Retinal pigment epithelial cell (primary cell): ENCODE data around the gene MSH4.
"Not testable (repeated sequence)": the region's sequence is repeated elsewhere in the genome, so short reads cannot be mapped to it uniquely, and the experiment has no call there.

ENCODE experiments used
- DNase-seq: peaks from one replicate; pipeline ENCODE4 v3.0.0-alpha.2; 2010; ENCODE audit warnings: low read depth
- H3K4me3 ChIP-seq: 2 replicates; pipeline ENCODE4 v1.5.1; 2011; ENCODE audit warnings: mild to moderate bottlenecking, low read length, control low read depth, moderate library complexity
- TF ChIP-seq, protein P1 (sequence below): conservative IDR thresholded peaks from 2 replicates; pipeline ENCODE4 v1.5.1; 2011; ENCODE audit warnings: low read depth, low read length, control low read depth, inconsistent platforms

MSH4 gene

DNA sequence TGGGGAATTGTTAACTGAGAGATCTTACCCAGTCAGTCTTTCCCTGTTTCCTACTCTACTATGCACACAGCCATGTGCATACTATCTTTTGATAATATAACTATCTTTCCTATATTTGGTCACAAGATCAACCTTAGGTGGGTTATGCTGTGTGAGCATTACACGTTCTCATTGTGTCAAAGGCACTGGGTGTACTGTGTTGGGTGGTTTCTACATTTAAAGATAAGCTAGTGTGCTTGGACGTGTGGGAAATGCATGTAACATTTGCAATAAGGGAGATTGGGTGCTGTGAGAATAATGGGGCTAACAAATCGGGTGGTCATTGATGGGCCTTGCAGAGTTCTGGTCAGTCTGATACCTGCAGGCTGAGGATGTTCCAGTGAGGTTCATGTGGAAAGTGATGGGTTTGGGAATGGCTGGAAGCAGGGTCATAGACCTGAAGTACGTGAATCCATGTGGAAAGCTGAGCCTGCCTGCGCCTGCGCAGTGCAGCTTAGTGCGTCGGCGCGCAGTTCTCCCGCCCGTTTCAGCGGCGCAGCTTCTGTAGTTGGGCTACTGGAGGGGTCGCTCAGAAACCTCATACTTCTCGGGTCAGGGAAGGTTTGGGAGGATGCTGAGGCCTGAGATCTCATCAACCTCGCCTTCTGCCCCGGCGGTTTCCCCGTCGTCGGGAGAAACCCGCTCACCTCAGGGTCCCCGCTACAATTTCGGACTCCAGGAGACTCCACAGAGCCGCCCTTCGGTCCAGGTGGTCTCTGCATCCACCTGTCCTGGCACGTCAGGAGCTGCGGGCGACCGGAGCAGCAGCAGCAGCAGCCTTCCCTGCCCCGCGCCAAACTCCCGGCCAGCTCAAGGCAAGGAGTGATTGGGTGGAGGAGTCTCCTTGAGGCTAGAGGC is at the start of gene MSH4:
Gene MSH4 (plus strand): TSS at position 507 of the 897 bp plus-strand sequence. CDS start 104 bp downstream, at position 611.
- H3K4me3 ChIP-seq, result no peak within 1 kb of the TSS
- TF ChIP-seq, protein P1, sequence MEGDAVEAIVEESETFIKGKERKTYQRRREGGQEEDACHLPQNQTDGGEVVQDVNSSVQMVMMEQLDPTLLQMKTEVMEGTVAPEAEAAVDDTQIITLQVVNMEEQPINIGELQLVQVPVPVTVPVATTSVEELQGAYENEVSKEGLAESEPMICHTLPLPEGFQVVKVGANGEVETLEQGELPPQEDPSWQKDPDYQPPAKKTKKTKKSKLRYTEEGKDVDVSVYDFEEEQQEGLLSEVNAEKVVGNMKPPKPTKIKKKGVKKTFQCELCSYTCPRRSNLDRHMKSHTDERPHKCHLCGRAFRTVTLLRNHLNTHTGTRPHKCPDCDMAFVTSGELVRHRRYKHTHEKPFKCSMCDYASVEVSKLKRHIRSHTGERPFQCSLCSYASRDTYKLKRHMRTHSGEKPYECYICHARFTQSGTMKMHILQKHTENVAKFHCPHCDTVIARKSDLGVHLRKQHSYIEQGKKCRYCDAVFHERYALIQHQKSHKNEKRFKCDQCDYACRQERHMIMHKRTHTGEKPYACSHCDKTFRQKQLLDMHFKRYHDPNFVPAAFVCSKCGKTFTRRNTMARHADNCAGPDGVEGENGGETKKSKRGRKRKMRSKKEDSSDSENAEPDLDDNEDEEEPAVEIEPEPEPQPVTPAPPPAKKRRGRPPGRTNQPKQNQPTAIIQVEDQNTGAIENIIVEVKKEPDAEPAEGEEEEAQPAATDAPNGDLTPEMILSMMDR, result no peak
- DNase-seq, result no peak

- H3K4me3 ChIP-seq, DNase-seq: not testable (repeated sequence)
Measured at GRCh38 chr1:75757210-75757609, 39.5 kb upstream of the MSH4 start.

GRCh38 chr1:75758543-75758942 is 38.1 kb upstream of the MSH4 start:
- DNase-seq, H3K4me3 ChIP-seq: not testable (repeated sequence)

GRCh38 chr1:75764057-75764655 is 32.5 kb upstream of the MSH4 start:
- H3K4me3 ChIP-seq, result no peak overlapping the region
- TF ChIP-seq, protein P1, result no peak
- no peak for DNase-seq

DNA sequence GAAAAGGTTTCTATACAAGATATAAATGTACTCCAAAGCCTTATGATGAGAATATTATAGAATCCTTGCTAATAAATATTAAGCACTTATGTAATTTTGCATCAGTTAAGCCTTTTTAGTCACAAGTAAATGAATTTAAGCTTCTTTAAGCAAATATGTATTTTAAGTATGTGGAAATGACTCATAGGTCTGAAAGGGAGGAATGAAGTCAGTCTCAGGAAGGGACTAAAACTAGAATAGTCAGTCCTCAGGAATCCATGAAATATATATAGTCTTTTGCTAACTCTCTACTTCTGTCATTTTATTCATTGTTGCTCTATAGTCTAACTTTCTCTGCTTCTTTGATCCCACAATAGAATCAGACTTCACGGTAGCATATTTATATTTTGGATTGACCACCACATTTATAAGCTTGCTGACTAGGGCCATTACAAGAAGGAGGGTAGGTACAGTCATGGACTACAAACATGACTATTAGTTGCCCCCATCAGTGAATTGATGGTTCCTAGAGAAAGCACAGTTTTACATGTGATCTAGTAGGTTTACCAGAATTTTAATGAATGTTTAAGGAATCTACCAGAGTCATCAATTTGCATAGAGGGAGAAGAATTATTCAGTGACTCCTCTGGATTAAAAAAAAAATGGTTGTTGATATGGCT is 30.9 kb upstream of the MSH4 start:
- TF ChIP-seq, protein P1, result no peak
- H3K4me3 ChIP-seq, result no peak overlapping the region

DNA sequence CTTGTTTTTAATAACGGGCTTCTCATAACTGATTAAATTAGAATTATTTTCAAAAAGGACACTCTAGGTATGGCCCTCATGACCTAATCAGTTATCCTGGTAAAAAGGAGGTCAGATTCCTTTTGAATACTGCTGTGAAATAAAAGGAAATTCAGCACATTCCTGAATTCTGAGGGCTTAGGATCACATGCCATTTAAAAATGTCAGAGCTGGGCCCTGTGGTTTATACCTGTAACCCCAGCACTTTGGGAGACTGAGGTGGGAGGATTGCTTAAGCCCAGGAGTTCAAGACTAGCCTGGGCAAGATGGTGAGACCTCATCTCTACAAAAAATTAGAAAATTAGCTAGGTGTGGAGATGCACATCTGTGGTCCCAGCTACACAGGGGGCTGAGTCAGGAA is 28.7 kb upstream of the MSH4 start:
- H3K4me3 ChIP-seq, result no peak overlapping the region
- peak; percentile 49 for DNase-seq
- TF ChIP-seq, protein P1, result no peak

More for the DNA sequence above, 30.9 kb upstream of the MSH4 start:
- peak; percentile 86 for DNase-seq

DNA sequence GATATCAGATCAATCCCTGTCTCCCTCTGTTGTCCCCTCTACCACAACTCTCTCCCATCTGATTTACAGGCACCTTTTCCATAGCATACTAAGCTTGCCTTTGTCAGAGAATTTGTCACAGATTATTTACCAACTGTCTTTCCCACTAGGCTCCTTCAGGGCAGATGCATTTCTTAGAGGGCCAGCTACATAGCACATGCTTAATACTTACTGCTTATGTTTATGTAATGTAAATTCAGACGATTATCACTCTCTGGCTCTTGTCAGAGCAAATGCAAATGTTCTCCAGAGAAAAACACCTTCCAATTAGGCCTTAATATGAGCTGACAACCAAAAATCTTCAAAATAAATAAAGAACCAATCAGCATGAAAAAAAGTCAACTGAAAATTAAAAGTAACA is 25.9 kb upstream of the MSH4 start:
- no peak for DNase-seq
- H3K4me3 ChIP-seq, result no peak overlapping the region

More for the DNA sequence above, 25.9 kb upstream of the MSH4 start:
- TF ChIP-seq, protein P1, result no peak
